ENCODE measurements around the gene MRPS33. TPM values are rescaled to one million over a fixed set of nuclear protein-coding genes. Genes with fewer than 3 reads are reported as not detected.
"Not testable (repeated sequence)": the region's sequence is repeated elsewhere in the genome, so short reads cannot be mapped to it uniquely, and the experiment has no call there.

Gene MRPS33
- total and polyA plus RNA-seq, 9 donors = 20.0 to 82.1 (median 42.1) TPM

- 90 to 92% (median 91%) methylated on average over 4 of the region's 4 CpGs for WGBS, 3 donors
- H3K4me1 ChIP-seq (ENCODE audit: insufficient read depth) = no peaks in the 10 kb centered on the region
- H3K27ac ChIP-seq = no peak overlapping the region
- no peaks in the 10 kb centered on the region for H3K36me3 ChIP-seq
- H3K27me3 ChIP-seq = no peaks in the 10 kb centered on the region
- intact Hi-C loops (cut with DNase I) = no loop called here
- TF ChIP-seq POLR2A (IDR thresholded peaks at IDR 0.05) (no peak), CTCF (IDR thresholded peaks at IDR 0.05) (no peak), EP300 (IDR thresholded peaks at IDR 0.05) (no peak)
- no peaks in the 10 kb centered on the region for H3K9me3 ChIP-seq
- no peak overlapping the region for H3K4me3 ChIP-seq
- no peak for DNase-seq
These were observed 53.6 kb downstream of the MRPS33 start for GRCh38 chr7:140961117-140961516.

- H3K4me1 ChIP-seq (ENCODE audit: insufficient read depth); DNase-seq; H3K9me3 ChIP-seq; H3K27ac ChIP-seq; H3K27me3 ChIP-seq; H3K4me3 ChIP-seq; H3K36me3 ChIP-seq; intact Hi-C loops (cut with DNase I): not testable (repeated sequence)
- 93 to 95% (median 93%) methylated on average over 24 to 25 of the region's 25 CpGs for WGBS, 3 donors
These were observed 57.8 kb downstream of the MRPS33 start for GRCh38 chr7:140956997-140957396.

Small RNA genes within 50 kb of the gene (small RNA-seq; reads per million reads assigned to genes)
- gene RNU4-74P = not detected

Other genes with a start within 250 kb of the MRPS33 start
- gene BRAF, start 90.0 kb downstream of the MRPS33 start, total RNA-seq = 10 to 100 TPM; 35.9 to 52.0 (median 43.4) TPM
- 10 to 100 TPM in 1 of 2 donors, 1 to 10 TPM in 1; 8.3 to 18.7 TPM for gene BRAF, start 90.0 kb downstream of the MRPS33 start, polyA plus RNA-seq
- 1 to 10 TPM in 1 of 7 donors, under 1 TPM in 6; 0.10 to 1.6 (median 0.30) TPM for gene TMEM178B, start 59.1 kb upstream of the MRPS33 start, total RNA-seq
- under 1 TPM; 0.13 to 0.52 TPM for gene TMEM178B, start 59.1 kb upstream of the MRPS33 start, polyA plus RNA-seq